Endothelial cell of umbilical vein (primary cell): Measurements from ENCODE around the gene PXMP4. TPM values are rescaled to one million over a fixed set of nuclear protein-coding genes. Genes with fewer than 3 reads are reported as not detected.

Experiments
- BruUV-seq: library from RNA; stranded (reverse); fragments of 400-500 nt; replicated peaks from 2 replicates; lab custom pipeline; 2021; lab: Mats Ljungman, UMichigan
- CTCF ChIA-PET: fragments of 300-600, 350-600 bp; sonication (Branson Sonifier 250); formaldehyde crosslinking; loops from one replicate; lab custom pipeline; 2021; ENCODE audit warnings: antibody characterized with exemption, inconsistent platforms; lab: Charles Lee
- POLR2A ChIA-PET: fragments of 300-600, 350-600 bp; sonication (Branson Sonifier 250); formaldehyde crosslinking; loops from one replicate; lab custom pipeline; 2021; ENCODE audit warnings: antibody characterized with exemption, inconsistent platforms; lab: Charles Lee
- DNase-seq: peaks from one replicate; pipeline ENCODE4 v3.0.0-alpha.2; 2011; ENCODE audit warnings: low read depth, low spot score
- FAIRE-seq: peaks from 2 replicates; lab custom pipeline; 2011; peaks lifted over from hg19 to GRCh38; lab: Jason Lieb, UNC
- H2AFZ ChIP-seq: 2 replicates; pipeline ENCODE4 v1.6.0; 2012; ENCODE audit warnings: low read depth, low read length, control low read depth, inconsistent platforms
- H3K27ac ChIP-seq: 2 replicates; pipeline ENCODE4 v1.5.1; 2011; ENCODE audit warnings: low read depth, mild to moderate bottlenecking, control low read depth, low read length, moderate library complexity; ENCODE audit not compliant: insufficient read depth
- H3K27me3 ChIP-seq, 2 experiments: 2 replicates each; pipeline versions ENCODE4 v1.6.0 to v1.6.1; 2011; ENCODE audit warnings: low read length in 2 of 2, mixed read lengths in 1 of 2; ENCODE audit not compliant: control insufficient read depth in 2 of 2, insufficient read depth in 2 of 2
- H3K36me3 ChIP-seq, 2 experiments: 2 replicates in 1 of 2; 3 replicates in 1 of 2; pipeline ENCODE4 v1.5.1; 2011; ENCODE audit warnings: low read length in 2 of 2, mild to moderate bottlenecking in 1 of 2, moderate library complexity in 1 of 2; ENCODE audit not compliant: control insufficient read depth in 2 of 2, insufficient read depth in 2 of 2; ENCODE audit errors: extremely low read depth in 1 of 2
- H3K4me1 ChIP-seq: 3 replicates; pipeline ENCODE4 v1.5.1; 2011; ENCODE audit warnings: mild to moderate bottlenecking, low read length; ENCODE audit not compliant: control insufficient read depth, insufficient read depth; ENCODE audit errors: extremely low read depth
- H3K4me2 ChIP-seq: 2 replicates; pipeline ENCODE4 v1.6.1; 2011; ENCODE audit warnings: low read length, control low read depth, mixed read lengths; ENCODE audit not compliant: insufficient read depth
- H3K4me3 ChIP-seq, 3 experiments: fragments of 200-600 bp in 1 of 3; sonication (generic), shearing (Covaris generic) in 1 of 3; replicated peaks in 1 of 3; 2 replicates each; pipeline ENCODE4 v1.5.1; 2011 to 2016; ENCODE audit warnings: control low read depth in 3 of 3, low read length in 3 of 3, mild to moderate bottlenecking in 2 of 3, inconsistent platforms in 1 of 3, low read depth in 1 of 3, moderate library complexity in 1 of 3; ENCODE audit not compliant: insufficient read depth in 1 of 3
- H3K79me2 ChIP-seq: 2 replicates; pipeline ENCODE4 v1.6.0; 2012; ENCODE audit warnings: low read length, inconsistent platforms; ENCODE audit not compliant: control insufficient read depth, insufficient read depth
- H3K9ac ChIP-seq: replicated peaks from 2 replicates; pipeline ENCODE3; 2011; ENCODE audit warnings: low read length, control low read depth; ENCODE audit not compliant: insufficient read depth; ENCODE audit errors: extremely low read depth
- H3K9me1 ChIP-seq: replicated peaks from 3 replicates; pipeline ENCODE4 v1.6.0; 2011; ENCODE audit warnings: mild to moderate bottlenecking, low read length; ENCODE audit not compliant: control insufficient read depth, insufficient read depth; ENCODE audit errors: extremely low read depth
- H3K9me3 ChIP-seq: replicated peaks from 2 replicates; pipeline ENCODE4 v1.5.1; 2012; ENCODE audit warnings: low read length, inconsistent platforms; ENCODE audit not compliant: control insufficient read depth, insufficient read depth
- H4K20me1 ChIP-seq: replicated peaks from 2 replicates; pipeline ENCODE3; 2011; ENCODE audit warnings: mild to moderate bottlenecking, low read length; ENCODE audit not compliant: control insufficient read depth, insufficient read depth; ENCODE audit errors: extremely low read depth
- EZH2 ChIP-seq: IDR thresholded peaks from 2 replicates; pipeline ENCODE4 v1.6.1; 2012; ENCODE audit warnings: borderline replicate concordance, low read depth, mild to moderate bottlenecking, moderate library complexity, low read length, inconsistent platforms; ENCODE audit not compliant: severe bottlenecking
- FOS ChIP-seq: IDR thresholded peaks from 2 replicates; pipeline ENCODE4 v1.6.1; 2011; ENCODE audit warnings: mild to moderate bottlenecking, low read length, moderate library complexity, borderline replicate concordance; ENCODE audit not compliant: insufficient read depth
- GATA2 ChIP-seq: IDR thresholded peaks from 2 replicates; pipeline ENCODE4 v1.7.0; 2011; ENCODE audit warnings: low read depth, mild to moderate bottlenecking, moderate library complexity, mixed read lengths, low read length; ENCODE audit not compliant: insufficient read length, insufficient read depth
- JUN ChIP-seq: IDR thresholded peaks from 2 replicates; pipeline ENCODE4 v1.6.1; 2011; ENCODE audit warnings: borderline replicate concordance, low read depth; ENCODE audit not compliant: insufficient read length, insufficient read depth
- MAX ChIP-seq: IDR thresholded peaks from 2 replicates; pipeline ENCODE4 v1.6.1; 2011; ENCODE audit not compliant: insufficient read depth, insufficient read length
- POLR2A ChIP-seq: IDR thresholded peaks from 2 replicates; pipeline ENCODE4 v1.6.1; 2012; ENCODE audit warnings: low read depth, mild to moderate bottlenecking, control low read depth, low read length
- POLR2AphosphoS5 ChIP-seq: IDR thresholded peaks from 2 replicates; pipeline ENCODE4 v1.6.1; 2012; ENCODE audit warnings: low read depth, mild to moderate bottlenecking, control low read depth, low read length, moderate library complexity; ENCODE audit not compliant: insufficient read depth
- dilution Hi-C: fragments of 300-500 bp; cut with MboI; formaldehyde crosslinking; loops from one replicate; pipeline ENCODE4 v1.15.0; 2019; ENCODE audit warnings: low sequenced_read_pairs; ENCODE audit not compliant: extremely low pct_ligation_motif_present
- intact Hi-C: fragments of 100-400 bp; cut with micrococcal nuclease; formaldehyde crosslinking; loops from one replicate; pipeline ENCODE4 v1.10.0; 2022
- polyA plus RNA-seq, 4 experiments: library from polyadenylated mRNA; depleted of rRNA in 3 of 4; stranded (reverse) in 3 of 4; unstranded in 1 of 4; fragments of >200 nt; gene quantifications; 2 replicates each; pipeline versions ENCODE4 v1.2.1 to v1.2.3, GENCODE V29; 2011 to 2012; ENCODE audit warnings: missing spikeins in 1 of 4
- total RNA-seq: library from RNA; stranded (reverse); gene quantifications from 2 replicates; pipeline ENCODE4 v1.2.3, GENCODE V29; 2021
- TF ChIP-seq, protein P1 (sequence below), 2 donors: IDR thresholded peaks; 1 replicate in 1 of 2; 2 replicates in 1 of 2; pipeline ENCODE4 v1.5.1; 2011; ENCODE audit warnings: low read length in 2 of 2, mild to moderate bottlenecking in 2 of 2, moderate library complexity in 2 of 2, control low read depth in 1 of 2, inconsistent platforms in 1 of 2, low read depth in 1 of 2; ENCODE audit not compliant: insufficient read depth in 1 of 2; ENCODE audit errors: extremely low read depth in 1 of 2

PXMP4 gene
- total and polyA plus RNA-seq, 2 donors (not counting 3 experiments of a cell fraction or from before 2014, with no cell fraction given), result 6.9 to 8.5 TPM

- H3K36me3 ChIP-seq, result no peaks in the 10 kb centered on the region
- intact Hi-C loops, result loop anchor here (5.0 kb wide), 1 partner anchor 43 kb away; the partner anchor contains the start of gene ZNF341
- TF ChIP-seq MAX, result no peak
- TF ChIP-seq POLR2A, result no peak
- TF ChIP-seq, protein P1, sequence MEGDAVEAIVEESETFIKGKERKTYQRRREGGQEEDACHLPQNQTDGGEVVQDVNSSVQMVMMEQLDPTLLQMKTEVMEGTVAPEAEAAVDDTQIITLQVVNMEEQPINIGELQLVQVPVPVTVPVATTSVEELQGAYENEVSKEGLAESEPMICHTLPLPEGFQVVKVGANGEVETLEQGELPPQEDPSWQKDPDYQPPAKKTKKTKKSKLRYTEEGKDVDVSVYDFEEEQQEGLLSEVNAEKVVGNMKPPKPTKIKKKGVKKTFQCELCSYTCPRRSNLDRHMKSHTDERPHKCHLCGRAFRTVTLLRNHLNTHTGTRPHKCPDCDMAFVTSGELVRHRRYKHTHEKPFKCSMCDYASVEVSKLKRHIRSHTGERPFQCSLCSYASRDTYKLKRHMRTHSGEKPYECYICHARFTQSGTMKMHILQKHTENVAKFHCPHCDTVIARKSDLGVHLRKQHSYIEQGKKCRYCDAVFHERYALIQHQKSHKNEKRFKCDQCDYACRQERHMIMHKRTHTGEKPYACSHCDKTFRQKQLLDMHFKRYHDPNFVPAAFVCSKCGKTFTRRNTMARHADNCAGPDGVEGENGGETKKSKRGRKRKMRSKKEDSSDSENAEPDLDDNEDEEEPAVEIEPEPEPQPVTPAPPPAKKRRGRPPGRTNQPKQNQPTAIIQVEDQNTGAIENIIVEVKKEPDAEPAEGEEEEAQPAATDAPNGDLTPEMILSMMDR (IDR thresholded peaks at IDR 0.05; ENCODE audit: extremely low read depth in 1 of 2, insufficient read depth in 1 of 2, low read depth in 1 of 2, low read length in 2 of 2), result no peak
- no peak for TF ChIP-seq EZH2
- TF ChIP-seq POLR2AphosphoS5, result no peak
- TF ChIP-seq JUN, result no peak
- TF ChIP-seq GATA2, result no peak
- no peak for TF ChIP-seq FOS
- H3K9ac ChIP-seq, result no peak overlapping the region
- H3K9me1 ChIP-seq, result no peaks in the 10 kb centered on the region
- ChIA-PET POLR2A (no interaction called here), CTCF (interaction anchor here (1.0 to 1.9 kb wide), 3 partner anchors 19 to 43 kb away, joined by 3 to 5 read pairs (median 4); no protein-coding TSS in a partner anchor)
- H4K20me1 ChIP-seq, result no peaks in the 10 kb centered on the region
- no peak overlapping the region for H3K4me2 ChIP-seq
- peak; percentile 27 for DNase-seq
- peaks cover 36% of the 10 kb centered on the region for H3K4me1 ChIP-seq
- no peaks in the 10 kb centered on the region for H3K9me3 ChIP-seq
- dilution Hi-C loops, result no loop called here
- no TSS peak for BruUV-seq
- H3K79me2 ChIP-seq, result peaks cover 14% of the 10 kb centered on the region
- no peak overlapping the region for H2AFZ ChIP-seq
- H3K27ac ChIP-seq, result no peak overlapping the region
- FAIRE-seq, result no peak
- no peak overlapping the region for H3K4me3 ChIP-seq
- H3K27me3 ChIP-seq, result no peaks in the 10 kb centered on the region
Measured at GRCh38 chr20:33688938-33689424, 31.1 kb downstream of the PXMP4 start.
